Lung (tissue), 12 donors: ENCODE results near the gene DMXL2. TPM values are rescaled to one million over a fixed set of nuclear protein-coding genes. Genes with fewer than 3 reads are reported as not detected.

Experiments
- ATAC-seq: fragments of 200-7000 bp; cut with Tn5 transposase; one replicate; pipeline ENCODE4 v1.9.1; 2020; ENCODE audit warnings: moderate number of reproducible peaks; ENCODE audit not compliant: insufficient read depth, low FRiP score
- DNase-seq, 3 donors: peaks; one replicate each; pipeline ENCODE4 v3.0.0-alpha.2; 2013 to 2017
- H3K27ac ChIP-seq, 2 donors: one replicate each; pipeline ENCODE4 v1.5.1; 2013; ENCODE audit warnings: mild to moderate bottlenecking in 2 of 2, moderate library complexity in 2 of 2, control low read depth in 1 of 2, inconsistent platforms in 1 of 2, low read depth in 1 of 2, low read length in 1 of 2
- H3K27me3 ChIP-seq, 3 donors: one replicate each; pipeline ENCODE4 v1.5.1; 2013; ENCODE audit warnings: low read length in 2 of 3; ENCODE audit not compliant: control insufficient read depth in 3 of 3, insufficient read depth in 3 of 3
- H3K36me3 ChIP-seq, 4 donors: one replicate each; pipeline ENCODE4 v1.5.1; 2013; ENCODE audit warnings: low read length in 4 of 4, mild to moderate bottlenecking in 1 of 4, moderate library complexity in 1 of 4; ENCODE audit not compliant: control insufficient read depth in 4 of 4, insufficient read depth in 4 of 4
- H3K4me1 ChIP-seq, 5 donors: one replicate each; pipeline ENCODE4 v1.5.1; 2013; ENCODE audit warnings: low read length in 5 of 5, mild to moderate bottlenecking in 2 of 5, moderate library complexity in 1 of 5; ENCODE audit not compliant: control insufficient read depth in 5 of 5, insufficient read depth in 5 of 5
- H3K4me3 ChIP-seq: one replicate; pipeline ENCODE4 v1.5.1; 2013; ENCODE audit warnings: mild to moderate bottlenecking, control low read depth, moderate library complexity
- H3K9ac ChIP-seq, 2 donors: one replicate each; pipeline ENCODE4 v1.5.1; 2013; ENCODE audit warnings: low read length in 2 of 2, control low read depth in 1 of 2; ENCODE audit not compliant: insufficient read depth in 1 of 2
- H3K9me3 ChIP-seq, 4 donors: one replicate each; pipeline ENCODE4 v1.5.1; 2013; ENCODE audit warnings: low read length in 3 of 4, mild to moderate bottlenecking in 1 of 4, moderate library complexity in 1 of 4; ENCODE audit not compliant: control insufficient read depth in 4 of 4, insufficient read depth in 3 of 4
- whole genome bisulfite sequencing, 2 donors: extraction: QIAGEN DNeasy Blood & Tissue Kit; methylation state at CpG; one replicate each; pipeline ENCODE4 v1.1.7; 2013; 5-methylcytosine and 5-hydroxymethylcytosine counted together
- polyA plus RNA-seq, 2 donors: library from polyadenylated mRNA; stranded (reverse); fragments of 200-250 nt; gene quantifications; one replicate each; pipeline ENCODE4 v1.2.1, GENCODE V29; 2013
- total RNA-seq, 2 donors: library from RNA; depleted of rRNA in 1 of 2; stranded (reverse); fragments of >200 nt in 1 of 2; gene quantifications; one replicate each; pipeline ENCODE4 v1.2.1, GENCODE V29; 2014 to 2021
- TF ChIP-seq, protein P1 (sequence below): IDR thresholded peaks from 2 replicates; pipeline ENCODE4 v1.5.1; 2012; ENCODE audit warnings: mild to moderate bottlenecking; ENCODE audit errors: control extremely low read depth, extremely low read depth
- donor health status: control.
- donor health status: control.
- donor health status: Bipolar disorder and iron deficiency.
- donor health status: healthy.
- donor health status: DM: yes; HTN: yes; CAD: no.

Gene DMXL2
- total and polyA plus RNA-seq, 4 donors = 40.9 to 105 (median 75.3) TPM

DNA sequence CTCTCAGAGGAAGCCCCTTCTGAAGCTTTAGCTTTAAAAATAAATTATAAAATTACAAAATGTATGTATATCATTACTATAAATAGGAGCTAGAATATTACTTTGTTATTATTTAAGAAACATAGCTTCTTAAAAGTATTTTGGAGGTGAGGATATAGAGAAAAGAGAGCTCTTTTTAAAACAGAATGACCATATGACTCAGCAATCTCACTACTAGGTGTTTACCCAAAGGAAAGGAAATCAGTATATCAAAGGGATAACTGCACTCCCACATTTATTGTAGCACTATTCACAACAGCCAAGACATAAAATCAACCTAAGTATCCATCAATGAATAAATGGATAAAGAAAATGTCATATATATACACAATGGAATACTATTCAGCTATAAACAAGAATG, 119.6 kb downstream of the DMXL2 start:
- TF ChIP-seq, protein P1, sequence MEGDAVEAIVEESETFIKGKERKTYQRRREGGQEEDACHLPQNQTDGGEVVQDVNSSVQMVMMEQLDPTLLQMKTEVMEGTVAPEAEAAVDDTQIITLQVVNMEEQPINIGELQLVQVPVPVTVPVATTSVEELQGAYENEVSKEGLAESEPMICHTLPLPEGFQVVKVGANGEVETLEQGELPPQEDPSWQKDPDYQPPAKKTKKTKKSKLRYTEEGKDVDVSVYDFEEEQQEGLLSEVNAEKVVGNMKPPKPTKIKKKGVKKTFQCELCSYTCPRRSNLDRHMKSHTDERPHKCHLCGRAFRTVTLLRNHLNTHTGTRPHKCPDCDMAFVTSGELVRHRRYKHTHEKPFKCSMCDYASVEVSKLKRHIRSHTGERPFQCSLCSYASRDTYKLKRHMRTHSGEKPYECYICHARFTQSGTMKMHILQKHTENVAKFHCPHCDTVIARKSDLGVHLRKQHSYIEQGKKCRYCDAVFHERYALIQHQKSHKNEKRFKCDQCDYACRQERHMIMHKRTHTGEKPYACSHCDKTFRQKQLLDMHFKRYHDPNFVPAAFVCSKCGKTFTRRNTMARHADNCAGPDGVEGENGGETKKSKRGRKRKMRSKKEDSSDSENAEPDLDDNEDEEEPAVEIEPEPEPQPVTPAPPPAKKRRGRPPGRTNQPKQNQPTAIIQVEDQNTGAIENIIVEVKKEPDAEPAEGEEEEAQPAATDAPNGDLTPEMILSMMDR = no peak

DNA sequence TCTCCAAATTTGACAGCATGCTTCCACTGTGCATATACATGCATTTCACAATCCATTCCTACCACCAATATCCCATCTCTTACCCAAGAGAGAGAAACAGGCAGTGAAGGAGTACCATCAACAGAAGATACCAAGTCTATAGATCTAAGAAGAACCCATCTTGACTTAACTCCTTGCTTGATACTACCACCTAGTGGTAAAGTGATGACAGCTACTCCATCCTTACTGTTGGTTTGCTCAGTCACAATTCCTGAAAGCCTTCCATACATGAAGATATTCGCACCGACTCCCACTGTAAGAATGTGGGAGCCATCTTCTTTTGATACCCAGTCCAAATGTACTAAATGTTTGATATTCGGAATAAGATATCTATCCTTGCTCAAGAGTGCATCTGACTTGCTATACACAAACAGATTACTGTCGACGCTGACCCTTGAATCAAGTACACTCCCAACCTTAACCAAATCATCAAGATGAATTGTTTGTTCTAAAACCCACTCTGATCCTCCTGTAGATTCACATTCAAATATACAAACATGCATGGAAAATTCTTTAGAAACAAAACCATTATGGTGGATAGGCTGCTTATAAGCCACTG, 123.1 kb downstream of the DMXL2 start:
- WGBS, 2 donors = 91 to 92% methylated on average over 5 of the region's 5 CpGs
- H3K9ac ChIP-seq = no peak overlapping the region
- H3K36me3 ChIP-seq = peaks cover 3 to 13% (median 9%) of the 10 kb centered on the region in 4 donors
- no peaks in the 10 kb centered on the region for H3K4me1 ChIP-seq
- no peaks in the 10 kb centered on the region for H3K9me3 ChIP-seq
- no peak overlapping the region for H3K27ac ChIP-seq
- TF ChIP-seq, protein P1 = no peak
- DNase-seq = peak in 1 of 3 donors; percentile 14
- no peak for ATAC-seq
- H3K27me3 ChIP-seq = no peaks in the 10 kb centered on the region
- H3K4me3 ChIP-seq = no peak overlapping the region

More for the DNA sequence above, 119.6 kb downstream of the DMXL2 start:
- Histone ChIP-seq H3K4me1 (no peaks in the 10 kb centered on the region), H3K9ac (no peak overlapping the region), H3K27me3 (no peaks in the 10 kb centered on the region), H3K36me3 (peaks cover 6 to 11% (median 10%) of the 10 kb centered on the region in 4 donors), H3K27ac (no peak overlapping the region), H3K9me3 (no peaks in the 10 kb centered on the region), H3K4me3 (no peak overlapping the region)
- ATAC-seq = no peak
- DNase-seq = no peak

DNA sequence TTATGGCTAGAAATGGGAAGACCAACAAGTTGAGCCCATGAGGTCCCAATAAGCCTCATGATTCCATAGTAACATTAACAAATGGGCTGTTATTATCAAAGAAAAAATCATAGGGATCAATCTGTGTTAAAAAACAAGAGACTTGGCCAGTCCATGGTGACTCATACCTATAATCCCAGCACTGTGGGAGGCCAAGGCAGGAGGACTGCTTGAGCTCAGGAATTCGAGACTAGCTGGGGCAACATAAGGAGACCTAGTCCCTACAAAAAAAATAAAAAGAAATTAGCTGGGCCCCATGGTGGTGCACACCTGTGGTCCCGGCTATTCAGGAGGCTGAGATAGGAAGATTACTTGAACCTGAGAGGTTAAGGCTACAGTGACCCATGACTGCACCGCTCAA, 124.8 kb downstream of the DMXL2 start:
- WGBS, 2 donors = 98 to 100% methylated on average over 3 of the region's 3 CpGs
- no peak for DNase-seq
- H3K9me3 ChIP-seq = no peaks in the 10 kb centered on the region

More for the DNA sequence above, 124.8 kb downstream of the DMXL2 start:
- H3K9ac ChIP-seq = no peak overlapping the region
- H3K27me3 ChIP-seq = no peaks in the 10 kb centered on the region
- H3K27ac ChIP-seq = no peak overlapping the region
- no peak overlapping the region for H3K4me3 ChIP-seq
- no peaks in the 10 kb centered on the region for H3K4me1 ChIP-seq
- no peak for ATAC-seq
- H3K36me3 ChIP-seq = peaks cover 3 to 13% (median 9%) of the 10 kb centered on the region in 4 donors
- TF ChIP-seq, protein P1 = no peak
